GM18498 (cell line): Measurements from ENCODE around the gene C3orf20.
"Not testable (repeated sequence)": the region's sequence is repeated elsewhere in the genome, so short reads cannot be mapped to it uniquely, and the experiment has no call there.

Experiments used
- ATAC-seq: cut with Tn5 transposase; IDR thresholded peaks from one replicate; pipeline ENCODE4 v1.9.1; 2021; ENCODE audit warnings: mild to moderate bottlenecking, moderate library complexity; ENCODE audit not compliant: unreplicated experiment

C3orf20 gene

GRCh38 chr3:14793858-14794234 lies 118.9 kb downstream of the C3orf20 start:
- ATAC-seq: no peak

- no peak for ATAC-seq
These were observed 119.5 kb downstream of the C3orf20 start for GRCh38 chr3:14794435-14794834.

GRCh38 chr3:14795996-14796395 lies 121.1 kb downstream of the C3orf20 start:
- no peak for ATAC-seq

GRCh38 chr3:14796403-14797077 lies 121.6 kb downstream of the C3orf20 start:
- no peak for ATAC-seq

- no peak for ATAC-seq
These were observed 122.8 kb downstream of the C3orf20 start for GRCh38 chr3:14797731-14798130.

GRCh38 chr3:14798231-14798630 lies 123.3 kb downstream of the C3orf20 start:
- no peak for ATAC-seq

GRCh38 chr3:14799146-14799545 lies 124.2 kb downstream of the C3orf20 start:
- no peak for ATAC-seq

- ATAC-seq: no peak
These were observed 126.1 kb downstream of the C3orf20 start for GRCh38 chr3:14801031-14801430.

GRCh38 chr3:14801668-14802380 lies 126.9 kb downstream of the C3orf20 start:
- ATAC-seq: no peak

GRCh38 chr3:14802381-14802731 lies 127.4 kb downstream of the C3orf20 start:
- ATAC-seq: no peak

GRCh38 chr3:14803101-14803980 lies 128.4 kb downstream of the C3orf20 start:
- ATAC-seq: no peak

GRCh38 chr3:14803981-14804834 lies 129.3 kb downstream of the C3orf20 start:
- ATAC-seq: no peak

- ATAC-seq: no peak
These were observed 130.2 kb downstream of the C3orf20 start for GRCh38 chr3:14804835-14805780.

GRCh38 chr3:14805961-14806537 lies 131.1 kb downstream of the C3orf20 start:
- no peak for ATAC-seq

GRCh38 chr3:14806641-14807263 lies 131.8 kb downstream of the C3orf20 start:
- no peak for ATAC-seq

GRCh38 chr3:14808025-14808424 lies 133.1 kb downstream of the C3orf20 start:
- ATAC-seq: no peak

- no peak for ATAC-seq
These were observed 133.7 kb downstream of the C3orf20 start for GRCh38 chr3:14808502-14809266.

- ATAC-seq: not testable (repeated sequence)
These were observed 134.7 kb downstream of the C3orf20 start for GRCh38 chr3:14809611-14810010.
